Stimulated activated CD8-positive, alpha-beta memory T cell treated with anti-CD3 and anti-CD28 coated beads, Interleukin-7, amount 100 ng/mL, for 48 hours (primary cell): ENCODE measurements around the gene NFKBIL1.
"Not testable (repeated sequence)": the region's sequence is repeated elsewhere in the genome, so short reads cannot be mapped to it uniquely, and the experiment has no call there.

ENCODE experiments used
- DNase-seq, 2 donors: peaks; one replicate each; pipeline ENCODE4 v3.0.0-alpha.2; 2020; ENCODE audit warnings: low read depth in 1 of 2; ENCODE audit errors: extremely low read depth in 1 of 2

The NFKBIL1 gene

DNA sequence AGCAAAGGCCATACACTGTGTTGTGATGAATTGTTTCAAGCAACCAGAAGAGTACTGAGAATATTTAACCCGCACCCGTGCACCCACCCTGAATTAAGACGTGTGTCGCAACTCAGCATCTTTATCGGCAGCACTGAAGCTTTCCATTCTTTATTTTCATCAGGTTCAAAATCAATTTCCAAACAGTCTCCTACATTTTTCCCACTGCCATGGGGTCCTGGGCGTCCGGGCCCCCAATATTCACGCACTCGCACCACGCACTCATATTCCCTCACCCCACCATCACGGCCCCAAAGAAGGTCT lies 33.0 kb downstream of the NFKBIL1 start:
- DNase-seq, result no peak

DNA sequence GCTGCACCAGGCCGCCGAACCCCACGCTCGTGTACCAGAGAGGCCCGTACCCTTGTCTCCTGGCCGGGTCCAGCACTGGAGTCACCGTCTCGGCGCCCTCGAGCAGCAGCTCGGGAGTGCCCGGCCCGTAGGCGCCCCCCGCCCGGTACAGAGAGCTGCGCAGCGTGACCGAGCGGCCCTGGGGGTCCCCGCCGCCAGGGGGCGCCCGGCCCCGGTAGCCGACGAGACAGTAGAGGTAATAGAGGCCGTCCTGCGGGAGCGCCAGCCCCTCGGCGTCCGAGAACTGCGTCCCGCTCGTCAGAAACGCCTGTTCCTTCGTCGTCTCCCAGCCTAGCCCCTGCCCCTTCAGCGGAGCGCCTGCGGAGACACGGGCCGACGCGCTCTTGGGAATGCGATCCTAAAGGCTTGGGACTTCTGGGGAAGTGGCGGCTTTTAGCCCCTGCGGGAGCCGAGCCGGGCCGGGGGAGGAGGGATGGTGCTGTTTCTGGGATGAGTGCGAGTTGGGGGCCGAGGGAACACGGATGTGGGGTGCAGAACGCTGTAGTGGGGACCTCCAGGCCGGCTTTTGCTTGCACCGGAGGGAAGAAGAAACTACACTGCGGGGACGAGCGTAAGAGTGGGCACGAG lies 33.5 kb downstream of the NFKBIL1 start:
- DNase-seq, result peak; percentile 81 to 83

DNA sequence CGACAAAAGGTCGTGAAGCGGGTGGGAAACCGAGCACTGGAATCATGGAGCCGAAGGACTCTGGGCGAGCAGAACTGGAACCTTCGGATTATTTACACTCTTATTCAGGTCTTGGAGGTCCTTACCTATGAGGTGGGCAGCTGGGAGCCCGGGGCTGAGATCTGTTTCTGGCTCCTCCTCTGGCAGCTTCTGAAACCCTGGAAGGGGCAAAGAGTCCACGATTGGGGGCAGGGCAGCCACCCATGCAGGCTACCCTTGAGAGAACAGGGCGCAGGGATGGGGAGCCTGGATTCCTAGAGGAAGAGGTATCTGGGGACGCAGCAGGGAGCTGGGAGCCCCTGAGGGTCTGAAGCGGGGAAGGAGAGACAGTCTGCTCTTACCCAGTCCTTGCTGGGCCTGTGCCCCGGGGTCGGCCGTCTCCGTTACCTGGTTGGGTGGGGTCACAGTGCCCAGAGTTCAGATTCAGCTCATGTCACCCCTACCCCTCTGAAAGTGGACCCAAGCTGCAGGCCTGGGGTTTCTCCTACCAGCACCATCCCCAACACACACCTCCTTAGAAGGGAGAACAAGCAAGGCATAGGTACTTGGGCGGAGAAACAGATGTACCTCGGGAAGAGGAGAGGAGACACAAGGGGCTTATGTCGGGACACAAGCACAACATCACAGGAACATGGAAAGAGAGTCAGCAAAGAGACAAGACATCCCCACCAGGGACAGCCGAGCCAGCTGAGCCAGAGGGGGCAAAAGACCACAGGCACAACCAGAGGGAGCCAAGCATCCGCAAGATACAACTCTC lies 34.2 kb downstream of the NFKBIL1 start:
- DNase-seq, result no peak

DNA sequence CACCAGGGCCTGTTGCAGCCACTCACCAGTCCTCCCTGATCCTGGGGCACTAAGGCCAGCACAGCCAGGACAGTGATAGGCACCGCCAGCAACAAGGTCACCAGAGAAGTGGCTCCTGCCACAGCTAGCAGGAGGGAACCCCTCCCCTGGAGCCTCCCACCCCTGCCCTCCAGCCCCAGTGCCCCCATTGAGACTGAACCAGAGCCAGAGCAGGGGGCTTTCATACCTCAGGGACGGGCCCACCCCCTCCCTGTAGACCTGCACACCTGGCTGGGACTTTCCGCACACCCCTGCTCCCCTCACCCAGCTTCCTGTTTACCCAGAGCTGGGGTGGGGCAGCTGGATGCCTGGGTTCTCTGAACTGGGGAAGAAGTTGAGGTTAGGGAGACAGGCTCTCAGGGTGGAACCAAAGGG lies 34.8 kb downstream of the NFKBIL1 start, which contains the start of gene LTB:
Gene LTB, minus strand, starts transcription at position 195 of the 414 bp plus-strand sequence. Its CDS starts 7 bp downstream, at position 188.
- DNase-seq, result no peak

DNA sequence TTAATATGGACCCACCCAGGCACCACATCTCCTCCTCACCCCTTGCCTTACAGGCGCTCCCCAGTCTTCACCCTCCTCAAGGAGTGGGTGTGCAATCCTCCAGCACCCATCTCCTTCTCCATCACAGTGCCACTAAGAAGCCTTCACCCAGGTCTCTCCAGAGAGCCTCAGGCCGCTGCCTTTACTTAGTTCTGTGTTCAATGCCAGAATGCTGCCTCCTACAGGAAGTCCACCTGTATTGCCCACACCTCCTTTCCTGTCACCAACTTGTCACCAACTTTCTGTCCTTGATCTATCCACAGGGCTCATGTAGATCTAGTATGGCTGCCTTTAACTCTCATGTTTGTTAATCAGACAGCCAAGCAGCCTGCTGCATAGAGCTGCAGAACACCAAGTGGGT lies 38.1 kb downstream of the NFKBIL1 start:
- DNase-seq, result no peak

DNA sequence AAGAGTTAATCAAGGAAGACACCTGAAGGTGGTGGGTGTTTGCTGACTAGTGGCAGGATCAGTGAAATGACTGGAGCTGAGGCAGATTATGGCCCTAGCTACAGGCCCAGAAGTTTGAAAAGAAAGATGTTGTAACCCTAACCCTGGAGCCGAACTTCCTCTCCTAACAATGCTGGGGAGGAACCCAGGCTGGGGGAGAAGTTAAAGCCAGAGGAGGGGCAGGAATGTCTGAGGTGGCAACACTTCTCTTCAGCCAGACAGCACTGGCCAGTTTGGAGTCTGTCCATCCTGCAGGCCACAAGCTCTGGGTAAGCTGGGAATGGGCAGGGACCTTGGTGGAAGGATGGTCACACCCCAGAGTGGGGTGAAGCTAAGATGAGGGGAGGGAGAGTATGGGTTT lies 38.6 kb downstream of the NFKBIL1 start, which contains the start of gene LST1:
Gene LST1, plus strand, starts transcription at position 270 of the 400 bp plus-strand sequence. CDS start 1,023 bp downstream, outside the sequence.
- DNase-seq, result no peak

DNA sequence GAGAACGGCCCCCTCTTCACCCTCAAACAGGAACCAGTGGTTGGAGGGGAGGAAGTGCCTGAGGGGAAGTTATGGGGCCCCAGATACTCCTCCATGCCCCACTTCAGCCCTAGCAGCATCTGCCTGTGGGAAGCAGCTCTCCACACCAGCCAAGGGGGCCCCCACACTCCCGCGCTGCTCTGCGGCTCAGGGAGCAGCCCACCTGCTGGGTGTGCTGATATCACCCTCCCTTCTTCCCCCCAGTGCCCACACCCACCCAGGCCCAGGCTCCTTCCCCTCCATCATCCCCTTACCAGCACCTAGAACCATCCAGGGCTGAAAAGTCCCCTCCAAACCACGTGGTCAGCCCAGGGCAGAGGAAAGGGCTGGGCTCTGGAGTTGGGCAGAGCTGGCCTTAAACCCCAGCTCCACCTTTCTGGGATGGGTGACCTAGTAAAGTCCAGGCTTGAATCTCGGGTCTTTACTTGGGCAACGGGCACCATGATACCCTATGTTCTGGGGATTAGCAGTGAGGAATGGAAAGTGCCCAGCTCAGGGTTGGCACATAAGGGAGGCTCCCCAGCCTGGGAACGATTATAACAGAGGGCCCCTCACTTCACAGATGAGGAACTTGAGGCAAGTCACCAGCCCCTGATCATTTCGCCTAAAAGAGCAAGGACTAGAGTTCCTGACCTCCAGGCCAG lies 39.3 kb downstream of the NFKBIL1 start:
- no peak for DNase-seq

DNA sequence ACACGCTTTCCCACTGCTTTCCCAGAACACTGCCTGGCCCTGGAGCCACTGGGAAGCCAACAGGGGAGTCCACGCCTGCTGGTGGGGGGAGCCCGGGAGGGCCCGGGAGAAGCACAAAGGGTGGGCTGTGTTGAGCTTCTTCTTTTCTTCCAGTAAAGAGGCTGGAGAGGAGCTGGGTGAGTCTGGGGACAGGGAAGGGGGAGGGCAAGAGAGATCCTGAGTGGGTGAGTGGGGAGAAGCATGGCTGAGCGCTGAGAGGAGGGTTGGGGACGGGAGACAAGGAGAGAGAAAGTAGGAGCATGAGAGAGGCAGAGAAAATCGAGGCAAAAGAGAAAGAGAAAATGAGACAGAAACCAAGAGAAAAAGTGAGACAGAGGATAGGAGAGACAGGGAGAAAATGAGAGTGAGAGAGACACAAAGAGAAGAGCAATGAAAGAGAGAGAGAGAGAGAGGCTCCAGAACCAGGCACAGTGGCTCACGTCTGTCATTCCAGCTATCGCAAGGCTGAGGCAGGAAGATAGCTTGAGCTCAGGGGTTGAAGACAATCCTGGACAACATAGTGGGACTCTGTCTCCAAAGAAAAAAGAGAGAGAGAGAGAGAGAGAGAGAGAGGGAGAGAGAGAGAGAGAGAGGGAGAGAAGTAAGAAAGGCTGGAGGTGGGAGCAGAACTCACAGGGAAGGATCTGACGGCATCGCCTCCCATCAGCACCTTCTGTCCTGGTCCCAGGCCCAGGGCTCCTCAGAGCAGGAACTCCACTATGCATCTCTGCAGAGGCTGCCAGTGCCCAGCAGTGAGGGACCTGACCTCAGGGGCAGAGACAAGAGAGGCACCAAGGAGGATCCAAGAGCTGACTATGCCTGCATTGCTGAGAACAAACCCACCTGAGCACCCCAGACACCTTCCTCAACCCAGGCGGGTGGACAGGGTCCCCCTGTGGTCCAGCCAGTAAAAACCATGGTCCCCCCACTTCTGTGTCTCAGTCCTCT lies 40.7 kb downstream of the NFKBIL1 start:
- no peak for DNase-seq

DNA sequence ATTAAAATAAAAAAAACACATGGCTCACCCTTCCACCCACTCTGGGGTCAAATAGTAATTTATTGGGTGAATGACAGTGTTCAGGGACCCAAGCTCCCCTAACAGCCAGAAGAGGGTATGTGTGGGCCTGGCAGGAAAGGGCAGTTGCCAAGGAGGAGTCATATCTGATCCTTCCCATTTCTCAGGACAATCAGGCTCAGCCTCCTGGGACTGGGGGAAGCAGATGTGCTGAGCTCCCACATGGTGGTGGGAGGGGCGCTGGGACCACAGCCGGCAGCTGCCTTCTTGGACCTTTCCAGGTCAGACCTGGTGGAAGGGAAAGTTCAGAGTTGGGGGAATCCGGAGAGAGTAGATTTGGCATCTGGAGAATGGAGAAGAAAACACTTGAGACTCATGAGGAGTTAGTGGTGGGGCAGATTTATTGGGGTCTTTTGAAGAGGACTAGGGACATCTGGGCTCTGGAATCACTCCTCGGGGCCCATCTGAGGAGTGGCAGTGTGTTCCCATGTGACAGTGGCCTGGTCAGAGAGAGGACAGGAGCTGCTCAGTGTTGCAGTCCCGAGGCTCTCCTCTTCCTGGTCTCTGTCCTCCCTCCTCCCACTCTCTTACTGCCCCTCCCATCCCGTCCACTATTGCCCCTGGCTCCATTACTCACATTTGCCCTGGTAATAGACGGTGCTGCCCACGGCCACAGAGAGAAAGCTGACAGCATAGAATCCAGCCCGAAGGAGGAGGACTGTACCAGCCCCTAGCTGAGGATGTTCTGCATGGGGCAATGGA lies 41.7 kb downstream of the NFKBIL1 start:
- no peak for DNase-seq

DNA sequence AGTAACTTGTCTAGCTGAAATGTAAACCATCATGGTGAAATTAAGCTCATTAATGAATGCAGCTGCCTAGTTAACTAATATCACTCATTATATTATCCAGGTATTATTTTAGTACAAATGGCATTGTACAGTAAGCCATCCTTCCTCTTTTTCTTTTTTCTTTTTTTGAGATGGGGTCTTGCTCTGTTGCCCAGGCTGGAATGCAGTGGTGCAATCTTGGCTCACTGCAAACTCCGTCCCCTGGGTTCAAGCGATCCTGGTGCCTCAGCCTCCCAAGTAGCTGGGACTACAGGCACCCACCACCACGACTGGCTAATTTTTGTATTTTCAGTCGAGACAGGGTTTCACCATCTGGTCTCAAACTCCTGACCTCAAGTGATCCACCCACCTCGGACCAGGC lies 43.3 kb downstream of the NFKBIL1 start:
- not testable (repeated sequence) for DNase-seq

DNA sequence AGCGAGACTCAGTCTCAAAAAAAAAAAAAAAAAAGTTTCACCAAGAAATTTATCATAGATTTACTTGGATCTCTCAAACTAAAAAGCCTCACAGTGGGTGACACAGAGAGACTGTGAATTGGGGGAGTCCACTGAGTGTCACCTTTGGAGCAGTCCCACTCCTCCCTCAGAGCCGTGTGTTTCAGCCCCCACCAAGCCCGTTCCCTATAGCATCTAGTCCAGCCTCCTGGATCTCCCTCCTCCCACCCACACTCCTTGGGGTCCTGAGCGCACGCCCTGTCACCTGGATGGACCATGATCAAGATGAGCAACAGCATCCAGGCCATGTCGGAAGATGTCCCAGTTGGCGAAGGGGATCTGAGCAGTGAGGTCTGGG lies 45.0 kb downstream of the NFKBIL1 start:
- no peak for DNase-seq

DNA sequence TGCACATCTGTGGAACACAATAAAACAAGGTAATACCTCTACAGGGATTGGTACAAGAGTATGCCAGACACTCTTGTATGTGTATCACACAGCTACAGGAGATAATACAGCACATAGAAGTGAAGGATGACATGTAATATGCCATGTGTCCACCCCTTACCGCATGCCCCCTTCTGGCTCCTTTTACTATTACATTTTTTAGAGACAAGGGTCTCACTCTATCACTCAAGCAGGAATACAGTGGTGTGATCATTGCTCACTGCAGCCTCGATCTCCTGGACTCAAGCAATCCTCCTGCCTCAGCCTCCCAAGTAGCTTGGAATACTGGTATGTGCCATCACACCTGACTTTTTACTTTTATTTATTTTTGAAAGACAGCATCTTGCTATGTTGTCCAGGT lies 49.6 kb downstream of the NFKBIL1 start:
- no peak for DNase-seq

DNA sequence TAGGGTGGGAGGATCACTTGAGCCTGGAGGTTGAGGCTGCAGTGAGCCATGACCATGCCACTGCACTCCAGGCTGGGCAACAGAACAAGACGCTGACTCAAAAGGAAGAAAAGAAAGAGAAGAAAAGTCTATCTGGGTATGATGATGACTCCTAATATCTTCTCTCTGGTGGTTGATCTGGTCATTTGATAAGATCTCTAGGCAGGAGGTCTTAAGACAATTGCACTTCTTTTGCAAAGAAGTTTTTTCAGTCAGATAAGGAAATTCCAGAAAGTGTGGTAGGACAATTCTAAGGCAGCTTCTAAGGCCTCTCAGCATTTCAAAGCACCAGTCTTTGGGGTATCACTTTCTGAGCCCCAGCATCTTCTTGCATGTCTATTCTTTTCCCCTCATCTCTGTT lies 59.9 kb downstream of the NFKBIL1 start:
- no peak for DNase-seq
